Measurements from ENCODE around the gene MYOCD. TPM values are rescaled to one million over a fixed set of nuclear protein-coding genes. Genes with fewer than 3 reads are reported as not detected.

MYOCD gene
- total RNA-seq, 1 experiment from 2014 or later: not detected

DNA sequence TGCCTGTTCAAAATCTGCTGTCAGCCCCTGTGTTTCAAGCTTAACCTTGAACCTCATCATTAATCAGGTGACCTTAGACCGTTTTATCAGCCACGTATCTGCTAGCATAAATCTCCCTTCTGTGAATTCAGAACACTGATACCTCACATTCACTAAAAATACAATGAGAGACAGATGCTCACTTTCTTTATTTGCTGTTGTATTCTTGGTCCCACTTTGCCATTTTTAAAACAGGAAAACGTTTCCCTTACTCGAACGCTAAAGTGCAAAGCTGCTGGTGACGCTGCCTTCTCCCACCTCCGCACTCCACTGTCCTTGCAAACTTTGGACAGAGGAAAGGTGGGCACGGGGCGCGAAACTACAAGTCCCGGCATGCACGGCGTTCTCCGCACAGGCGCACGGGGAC lies 123.4 kb downstream of the MYOCD start:
- BruUV-seq (replicated peaks): no TSS peak
- no peak overlapping the region for H3K27ac Mint-ChIP-seq (ENCODE audit: low read depth, unreplicated experiment)
- no peak overlapping the region for H3K4me3 Mint-ChIP-seq (ENCODE audit: unreplicated experiment)
- peaks cover 21% of the 10 kb centered on the region for H3K27me3 Mint-ChIP-seq (ENCODE audit: insufficient read depth, unreplicated experiment)
- ChIA-PET CTCF (no interaction called here), POLR2A (no interaction called here)
- H3K4me1 Mint-ChIP-seq (ENCODE audit: insufficient read depth, unreplicated experiment): no peaks in the 10 kb centered on the region
- no peak for DNase-seq (ENCODE audit: unreplicated experiment)
- H3K9me3 Mint-ChIP-seq (ENCODE audit: unreplicated experiment): peaks cover 6% of the 10 kb centered on the region
- intact Hi-C loops (cut with micrococcal nuclease): no loop called here
- TF ChIP-seq, protein P1, sequence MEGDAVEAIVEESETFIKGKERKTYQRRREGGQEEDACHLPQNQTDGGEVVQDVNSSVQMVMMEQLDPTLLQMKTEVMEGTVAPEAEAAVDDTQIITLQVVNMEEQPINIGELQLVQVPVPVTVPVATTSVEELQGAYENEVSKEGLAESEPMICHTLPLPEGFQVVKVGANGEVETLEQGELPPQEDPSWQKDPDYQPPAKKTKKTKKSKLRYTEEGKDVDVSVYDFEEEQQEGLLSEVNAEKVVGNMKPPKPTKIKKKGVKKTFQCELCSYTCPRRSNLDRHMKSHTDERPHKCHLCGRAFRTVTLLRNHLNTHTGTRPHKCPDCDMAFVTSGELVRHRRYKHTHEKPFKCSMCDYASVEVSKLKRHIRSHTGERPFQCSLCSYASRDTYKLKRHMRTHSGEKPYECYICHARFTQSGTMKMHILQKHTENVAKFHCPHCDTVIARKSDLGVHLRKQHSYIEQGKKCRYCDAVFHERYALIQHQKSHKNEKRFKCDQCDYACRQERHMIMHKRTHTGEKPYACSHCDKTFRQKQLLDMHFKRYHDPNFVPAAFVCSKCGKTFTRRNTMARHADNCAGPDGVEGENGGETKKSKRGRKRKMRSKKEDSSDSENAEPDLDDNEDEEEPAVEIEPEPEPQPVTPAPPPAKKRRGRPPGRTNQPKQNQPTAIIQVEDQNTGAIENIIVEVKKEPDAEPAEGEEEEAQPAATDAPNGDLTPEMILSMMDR (IDR thresholded peaks at IDR 0.05; ENCODE audit: unreplicated experiment): no peak
- no peaks in the 10 kb centered on the region for H3K36me3 Mint-ChIP-seq (ENCODE audit: insufficient read depth, unreplicated experiment)

DNA sequence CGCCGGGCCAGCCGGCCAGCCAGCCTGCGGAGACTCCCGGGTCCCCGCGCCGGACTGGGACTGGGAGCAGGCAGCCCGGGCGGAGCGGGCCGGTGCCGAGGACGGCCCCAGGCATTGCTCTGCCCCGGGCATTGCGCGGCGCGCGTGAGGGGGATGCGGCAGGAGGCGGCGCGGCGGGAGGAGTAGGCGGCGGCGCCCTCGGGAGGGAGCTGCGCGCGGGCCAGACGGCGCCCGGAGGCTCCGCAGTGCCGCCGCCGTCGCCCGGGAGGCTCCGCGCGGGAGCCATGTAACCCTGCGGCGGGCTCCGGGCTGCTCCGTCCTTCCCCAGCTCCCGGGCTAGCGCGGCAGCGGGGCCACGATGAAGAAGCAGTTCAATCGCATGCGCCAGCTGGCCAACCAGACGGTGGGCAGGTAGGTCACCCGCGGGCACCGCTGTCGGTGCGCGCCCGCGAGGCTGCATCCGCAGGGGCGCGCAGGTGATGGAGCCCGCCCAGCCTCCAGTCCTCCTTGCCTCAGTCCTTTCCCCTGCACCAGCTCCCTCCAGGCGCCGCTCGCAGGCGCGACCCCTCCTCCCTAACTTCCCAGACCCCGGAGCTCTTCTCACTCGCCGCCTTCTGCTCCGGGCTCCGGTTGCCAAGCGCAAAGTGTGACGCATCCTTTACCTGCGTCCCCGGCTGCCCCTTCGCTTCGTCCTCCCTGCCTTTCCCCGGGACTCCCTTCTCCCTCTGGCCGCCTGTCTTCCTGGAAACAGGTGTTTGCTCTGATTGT lies 124.0 kb downstream of the MYOCD start, which contains the start of gene ARHGAP44:
ARHGAP44 (plus strand) TSS at position 18 of the 768 bp plus-strand sequence; CDS start at position 359, 341 bp downstream.
- ChIA-PET POLR2A (interaction anchor here (0.6 kb wide), 1 partner anchor 20 kb away, joined by 3 read pairs; no protein-coding TSS in a partner anchor), CTCF (no interaction called here)
- no TSS peak for BruUV-seq (replicated peaks)
- Mint-ChIP-seq H3K36me3 (ENCODE audit: insufficient read depth, unreplicated experiment) (no peaks in the 10 kb centered on the region), H3K9me3 (ENCODE audit: unreplicated experiment) (peaks cover 6% of the 10 kb centered on the region), H3K4me1 (ENCODE audit: insufficient read depth, unreplicated experiment) (no peaks in the 10 kb centered on the region), H3K27me3 (ENCODE audit: insufficient read depth, unreplicated experiment) (peaks cover 21% of the 10 kb centered on the region), H3K27ac (ENCODE audit: low read depth, unreplicated experiment) (no peak within 1 kb of the TSS), H3K4me3 (ENCODE audit: unreplicated experiment) (peak within 1 kb of the TSS; percentile 17)
- intact Hi-C loops (cut with micrococcal nuclease): no loop called here
- no peak for DNase-seq (ENCODE audit: unreplicated experiment)
- TF ChIP-seq, protein P1 (IDR thresholded peaks at IDR 0.05; ENCODE audit: unreplicated experiment): no peak

DNA sequence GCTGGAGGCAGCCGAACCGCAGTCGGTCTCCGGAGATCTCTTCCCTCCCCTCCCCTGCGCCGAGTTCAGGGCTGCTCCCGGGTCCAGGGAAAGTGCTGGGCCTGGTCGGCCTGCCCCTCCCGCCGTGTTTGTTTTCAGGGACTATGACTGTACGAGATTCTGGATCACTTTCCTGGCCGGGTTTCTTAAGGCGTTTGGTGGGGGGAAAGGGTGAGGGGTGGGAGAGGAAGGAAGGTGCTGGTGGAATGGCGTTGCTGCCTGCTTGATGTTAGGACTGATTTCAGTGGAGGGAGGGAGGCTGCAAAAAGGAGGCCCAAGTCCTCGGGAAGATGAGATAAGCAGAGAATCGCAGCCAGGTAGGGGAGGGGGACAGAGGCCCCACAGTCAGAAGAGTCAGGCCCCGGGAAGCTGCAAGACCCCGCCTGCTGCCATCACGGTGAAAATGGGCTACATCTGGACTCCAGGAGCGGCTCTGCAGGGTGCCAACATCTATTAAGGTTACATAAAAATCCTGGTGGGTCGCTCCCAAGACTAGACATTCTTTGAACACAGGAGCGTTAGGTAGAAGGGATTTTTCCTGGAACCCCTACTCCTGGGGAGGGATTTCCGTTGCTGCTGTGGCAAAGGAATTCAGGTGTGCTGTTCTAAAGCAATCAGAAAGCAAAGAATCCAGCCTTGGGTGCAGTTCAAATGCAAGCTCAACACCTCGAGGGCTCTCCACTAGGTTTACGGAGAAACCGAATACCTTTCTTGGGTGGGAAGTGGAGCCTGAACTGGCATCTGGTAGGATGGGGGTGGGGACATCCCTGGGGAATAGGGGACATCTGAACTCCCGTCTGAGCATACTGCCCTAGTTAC lies 124.8 kb downstream of the MYOCD start:
- POLR2A ChIA-PET: no interaction called here
- peaks cover 3% of the 10 kb centered on the region for H3K9me3 Mint-ChIP-seq (ENCODE audit: unreplicated experiment)
- peaks cover 16% of the 10 kb centered on the region for H3K27me3 Mint-ChIP-seq (ENCODE audit: insufficient read depth, unreplicated experiment)
- no TSS peak for BruUV-seq (replicated peaks)
- CTCF ChIA-PET: interaction anchor here (0.6 kb wide), 1 partner anchor 49 kb away, joined by 3 read pairs; no protein-coding TSS in a partner anchor
- H3K4me1 Mint-ChIP-seq (ENCODE audit: insufficient read depth, unreplicated experiment): no peaks in the 10 kb centered on the region
- intact Hi-C loops (cut with micrococcal nuclease): no loop called here
- H3K36me3 Mint-ChIP-seq (ENCODE audit: insufficient read depth, unreplicated experiment): no peaks in the 10 kb centered on the region
- DNase-seq (ENCODE audit: unreplicated experiment): no peak
- TF ChIP-seq, protein P1 (IDR thresholded peaks at IDR 0.05; ENCODE audit: unreplicated experiment): no peak
- H3K4me3 Mint-ChIP-seq (ENCODE audit: unreplicated experiment): peak overlapping the region; percentile 17
- H3K27ac Mint-ChIP-seq (ENCODE audit: low read depth, unreplicated experiment): no peak overlapping the region

DNA sequence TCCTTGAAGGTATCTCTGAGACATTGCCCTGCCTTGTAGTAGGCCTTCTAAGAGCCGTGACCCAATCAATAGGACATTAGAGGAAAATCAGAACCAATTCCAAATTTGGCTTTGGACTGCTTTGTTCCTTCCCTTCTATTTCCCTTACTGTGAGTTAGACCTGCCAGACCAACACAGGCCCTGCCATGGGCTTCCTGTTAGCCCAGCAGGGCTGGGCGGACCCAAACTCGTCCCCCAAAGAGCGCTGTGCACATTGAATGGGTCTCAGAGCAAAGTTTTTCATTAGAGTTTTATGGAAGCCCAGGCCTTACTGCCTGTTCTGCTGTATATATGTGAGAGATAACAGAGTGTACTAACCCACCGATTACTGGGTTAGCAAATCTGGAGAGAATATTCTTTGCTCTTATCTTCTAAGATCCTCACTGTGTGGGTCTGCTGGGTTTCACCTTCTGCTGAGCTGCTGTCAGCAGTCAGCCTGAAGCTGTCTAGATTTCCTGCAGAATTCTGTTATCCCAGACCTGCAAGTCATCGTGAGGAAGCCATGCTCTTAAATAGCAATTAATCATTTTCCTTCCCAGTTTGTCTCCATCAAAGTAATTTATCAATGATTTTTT lies 129.3 kb downstream of the MYOCD start:
- intact Hi-C loops (cut with micrococcal nuclease): no loop called here
- no peak overlapping the region for H3K27ac Mint-ChIP-seq (ENCODE audit: low read depth, unreplicated experiment)
- no peak for DNase-seq (ENCODE audit: unreplicated experiment)
- H3K4me3 Mint-ChIP-seq (ENCODE audit: unreplicated experiment): no peak overlapping the region
- BruUV-seq (replicated peaks): no TSS peak
- ChIA-PET CTCF (interaction anchor here (0.7 kb wide), 2 partner anchors 62 to 1919 kb away, joined by 4 read pairs; no protein-coding TSS in a partner anchor), POLR2A (no interaction called here)
- H3K9me3 Mint-ChIP-seq (ENCODE audit: unreplicated experiment): peaks cover 9% of the 10 kb centered on the region
- no peaks in the 10 kb centered on the region for H3K27me3 Mint-ChIP-seq (ENCODE audit: insufficient read depth, unreplicated experiment)
- H3K4me1 Mint-ChIP-seq (ENCODE audit: insufficient read depth, unreplicated experiment): no peaks in the 10 kb centered on the region
- H3K36me3 Mint-ChIP-seq (ENCODE audit: insufficient read depth, unreplicated experiment): no peaks in the 10 kb centered on the region
- TF ChIP-seq, protein P1 (IDR thresholded peaks at IDR 0.05; ENCODE audit: unreplicated experiment): no peak
